Prostate gland (tissue), 2 donors: Measurements from ENCODE around the gene SEC16B.

Experiments
- POLR2A ChIP-seq: fragments of 450-650 bp; IDR thresholded peaks from one replicate; pipeline ENCODE4 v1.6.1; 2016; ENCODE audit warnings: antibody characterized with exemption, mild to moderate bottlenecking
- TF ChIP-seq, protein P1 (sequence below), 4 experiments: fragments of 200-600 bp in 2 of 4; fragments of 450-650 bp in 2 of 4; sonication (generic) in 2 of 4; IDR thresholded peaks; 1 replicate in 3 of 4; 2 replicates in 1 of 4; pipeline ENCODE4 v1.5.1; 2016 to 2019; ENCODE audit warnings: antibody characterized with exemption in 4 of 4, mild to moderate bottlenecking in 2 of 4, moderate library complexity in 2 of 4

DNA sequence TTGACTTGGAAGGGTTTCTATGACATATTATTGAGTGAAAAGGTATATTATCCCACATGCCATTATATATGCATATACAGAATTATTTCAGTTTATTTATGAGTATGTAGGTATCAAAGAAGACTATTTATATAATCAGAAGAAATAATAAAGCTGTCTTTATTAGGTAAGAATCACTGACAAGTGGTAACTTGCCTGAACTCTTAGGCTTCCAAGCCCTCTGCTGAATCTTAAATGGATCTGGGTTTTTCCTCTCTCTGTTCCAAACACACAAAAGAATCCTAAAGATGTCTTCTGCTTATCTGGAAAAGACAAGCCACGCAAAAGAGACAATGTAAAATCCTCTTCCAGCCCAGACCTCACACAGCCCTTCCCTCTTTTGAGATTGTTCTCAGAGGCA is 14.9 kb upstream of the SEC16B start:
- TF ChIP-seq POLR2A, result no peak
- TF ChIP-seq, protein P1, sequence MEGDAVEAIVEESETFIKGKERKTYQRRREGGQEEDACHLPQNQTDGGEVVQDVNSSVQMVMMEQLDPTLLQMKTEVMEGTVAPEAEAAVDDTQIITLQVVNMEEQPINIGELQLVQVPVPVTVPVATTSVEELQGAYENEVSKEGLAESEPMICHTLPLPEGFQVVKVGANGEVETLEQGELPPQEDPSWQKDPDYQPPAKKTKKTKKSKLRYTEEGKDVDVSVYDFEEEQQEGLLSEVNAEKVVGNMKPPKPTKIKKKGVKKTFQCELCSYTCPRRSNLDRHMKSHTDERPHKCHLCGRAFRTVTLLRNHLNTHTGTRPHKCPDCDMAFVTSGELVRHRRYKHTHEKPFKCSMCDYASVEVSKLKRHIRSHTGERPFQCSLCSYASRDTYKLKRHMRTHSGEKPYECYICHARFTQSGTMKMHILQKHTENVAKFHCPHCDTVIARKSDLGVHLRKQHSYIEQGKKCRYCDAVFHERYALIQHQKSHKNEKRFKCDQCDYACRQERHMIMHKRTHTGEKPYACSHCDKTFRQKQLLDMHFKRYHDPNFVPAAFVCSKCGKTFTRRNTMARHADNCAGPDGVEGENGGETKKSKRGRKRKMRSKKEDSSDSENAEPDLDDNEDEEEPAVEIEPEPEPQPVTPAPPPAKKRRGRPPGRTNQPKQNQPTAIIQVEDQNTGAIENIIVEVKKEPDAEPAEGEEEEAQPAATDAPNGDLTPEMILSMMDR (IDR thresholded peaks at IDR 0.05), result no peak
